OCI-LY7 (cell line): ENCODE data around the gene TJP2.

Experiments
- EZH2phosphoT487 ChIP-seq: fragments of 200-600 bp; sonication (generic); IDR thresholded peaks from 2 replicates; pipeline ENCODE4 v1.6.1; 2018; ENCODE audit warnings: low read depth, borderline replicate concordance, mild to moderate bottlenecking, mixed run types, antibody characterized with exemption, low read length, moderate library complexity, mixed read lengths
- TF ChIP-seq, protein P1 (sequence below): fragments of 200-600 bp; sonication (generic); conservative IDR thresholded peaks from 2 replicates; pipeline ENCODE4 v1.5.1; 2014; ENCODE audit warnings: mild to moderate bottlenecking, antibody characterized with exemption, low read length, moderate library complexity, mixed read lengths

GRCh38 chr9:69264526-69264925 is 90.4 kb downstream of the TJP2 start:
- TF ChIP-seq, protein P1, sequence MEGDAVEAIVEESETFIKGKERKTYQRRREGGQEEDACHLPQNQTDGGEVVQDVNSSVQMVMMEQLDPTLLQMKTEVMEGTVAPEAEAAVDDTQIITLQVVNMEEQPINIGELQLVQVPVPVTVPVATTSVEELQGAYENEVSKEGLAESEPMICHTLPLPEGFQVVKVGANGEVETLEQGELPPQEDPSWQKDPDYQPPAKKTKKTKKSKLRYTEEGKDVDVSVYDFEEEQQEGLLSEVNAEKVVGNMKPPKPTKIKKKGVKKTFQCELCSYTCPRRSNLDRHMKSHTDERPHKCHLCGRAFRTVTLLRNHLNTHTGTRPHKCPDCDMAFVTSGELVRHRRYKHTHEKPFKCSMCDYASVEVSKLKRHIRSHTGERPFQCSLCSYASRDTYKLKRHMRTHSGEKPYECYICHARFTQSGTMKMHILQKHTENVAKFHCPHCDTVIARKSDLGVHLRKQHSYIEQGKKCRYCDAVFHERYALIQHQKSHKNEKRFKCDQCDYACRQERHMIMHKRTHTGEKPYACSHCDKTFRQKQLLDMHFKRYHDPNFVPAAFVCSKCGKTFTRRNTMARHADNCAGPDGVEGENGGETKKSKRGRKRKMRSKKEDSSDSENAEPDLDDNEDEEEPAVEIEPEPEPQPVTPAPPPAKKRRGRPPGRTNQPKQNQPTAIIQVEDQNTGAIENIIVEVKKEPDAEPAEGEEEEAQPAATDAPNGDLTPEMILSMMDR, result no peak
- no peak for TF ChIP-seq EZH2phosphoT487
